Measurements from ENCODE around the gene ZNF267.
A peak's percentile ranks its signal among the peaks of the same experiment; 100 is the strongest.

Gene ZNF267

GRCh38 chr16:31869511-31870201, 4.0 kb upstream of the ZNF267 start (continued):
- TF ChIP-seq ZNF335 (tag by site-specific recombination; conservative IDR thresholded peaks at IDR 0.05) (peak; percentile 44; the same call in 1 of the 2 replicates), ZNF404 (tag by site-specific recombination; IDR thresholded peaks at IDR 0.05) (no peak), OVOL3 (tag by site-specific recombination; IDR thresholded peaks at IDR 0.05) (no peak), ZNF394 (tag by site-specific recombination; IDR thresholded peaks at IDR 0.05; ENCODE audit: borderline replicate concordance) (0 out of 2 replicates have a peak, but pooled peaks have one; percentile 13), ZNF341 (tag by site-specific recombination; IDR thresholded peaks at IDR 0.05; ENCODE audit: low read depth) (no peak), ZNF792 (tag by site-specific recombination; IDR thresholded peaks at IDR 0.05) (no peak)

- no peak for TF ChIP-seq KLF16 (tag by site-specific recombination; IDR thresholded peaks at IDR 0.05)
- TF ChIP-seq ZNF548 (tag by site-specific recombination; IDR thresholded peaks at IDR 0.05), result no peak
- TF ChIP-seq ZNF521 (tag by site-specific recombination; IDR thresholded peaks at IDR 0.05), result no peak
- no peak for TF ChIP-seq ZSCAN5A (tag by site-specific recombination; IDR thresholded peaks at IDR 0.05)
- H3K4me1 ChIP-seq (ENCODE audit: control insufficient read depth, insufficient read depth, low read length), result peaks cover 6% of the 10 kb centered on the region; the same call in 1 of the 2 replicates
- H3K4me3 ChIP-seq (ENCODE audit: low read depth, low read length), result no peak overlapping the region
- ChIA-PET CTCF (interaction anchor here (0.6 to 0.9 kb wide), 2 partner anchors 10 to 1272 kb away, joined by 3 read pairs; no protein-coding TSS in a partner anchor), POLR2A (no interaction called here)
- H3K36me3 ChIP-seq (ENCODE audit: control insufficient read depth in 2 of 2, insufficient read depth in 1 of 2, low read length in 2 of 2), result peaks cover 0 to 4% of the 10 kb centered on the region in 2 experiments; a peak in 1 of 3 replicates
- no peaks in the 10 kb centered on the region for H3K9me3 ChIP-seq (ENCODE audit: control insufficient read depth, insufficient read depth, low read depth, low read length)
- H3K27ac ChIP-seq (ENCODE audit: extremely low read depth, low read depth, low read length), result no peak overlapping the region
Measured at GRCh38 chr16:31870809-31871208, 2.8 kb upstream of the ZNF267 start.

DNA sequence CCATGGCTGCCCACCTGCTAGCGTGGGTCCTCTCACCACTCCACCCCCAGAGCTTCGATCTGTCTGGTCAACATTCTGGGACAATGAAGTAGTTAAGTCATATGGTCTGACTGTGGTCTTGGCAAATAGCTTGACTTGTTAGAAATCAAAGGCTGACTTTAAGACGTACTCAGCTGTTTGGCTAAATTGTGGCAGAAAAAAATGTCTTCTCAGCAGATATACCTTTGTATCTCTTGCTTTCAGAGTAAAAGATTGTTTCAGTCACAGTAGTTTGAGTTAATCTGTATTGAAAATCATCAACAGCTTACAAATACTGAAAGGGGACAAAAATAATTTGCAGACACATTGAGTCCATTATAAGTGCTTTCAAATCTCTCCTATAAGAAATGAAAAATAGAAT, 2.1 kb upstream of the ZNF267 start:
- CTCF ChIA-PET, result interaction anchor here (0.6 to 1.4 kb wide), 2 partner anchors 13 to 1273 kb away, joined by 3 read pairs; no protein-coding TSS in a partner anchor
- H3K9me3 ChIP-seq (ENCODE audit: control insufficient read depth, insufficient read depth, low read depth, low read length), result no peaks in the 10 kb centered on the region
- H3K4me3 ChIP-seq (ENCODE audit: low read depth, low read length), result no peak overlapping the region
- TF ChIP-seq ZNF571 (tag by site-specific recombination; IDR thresholded peaks at IDR 0.05) (no peak), ZNF560 (tag by site-specific recombination; IDR thresholded peaks at IDR 0.05; ENCODE audit: borderline replicate concordance) (no peak), ZNF76 (tag by site-specific recombination; IDR thresholded peaks at IDR 0.05; ENCODE audit: borderline replicate concordance, low read depth) (no peak), ZNF26 (tag by site-specific recombination; IDR thresholded peaks at IDR 0.05) (no peak), ZNF837 (tag by site-specific recombination; IDR thresholded peaks at IDR 0.05) (no peak), ZBTB8A (tag by site-specific recombination; IDR thresholded peaks at IDR 0.05) (no peak), GLIS1 (tag by site-specific recombination; IDR thresholded peaks at IDR 0.05) (no peak), HOXC10 (CRISPR knock-in tag; IDR thresholded peaks at IDR 0.05) (no peak), ZNF600 (tag by site-specific recombination; IDR thresholded peaks at IDR 0.05) (no peak), GLI2 (tag by site-specific recombination; IDR thresholded peaks at IDR 0.05; ENCODE audit: borderline replicate concordance, low read depth) (no peak), ZNF561 (tag by site-specific recombination; IDR thresholded peaks at IDR 0.05; ENCODE audit: borderline replicate concordance) (no peak), REPIN1 (tag by site-specific recombination; IDR thresholded peaks at IDR 0.05; ENCODE audit: low read depth) (no peak), ZBTB49 (tag by site-specific recombination; IDR thresholded peaks at IDR 0.05; ENCODE audit: low read depth) (no peak)
- TF ChIP-seq, protein P1, sequence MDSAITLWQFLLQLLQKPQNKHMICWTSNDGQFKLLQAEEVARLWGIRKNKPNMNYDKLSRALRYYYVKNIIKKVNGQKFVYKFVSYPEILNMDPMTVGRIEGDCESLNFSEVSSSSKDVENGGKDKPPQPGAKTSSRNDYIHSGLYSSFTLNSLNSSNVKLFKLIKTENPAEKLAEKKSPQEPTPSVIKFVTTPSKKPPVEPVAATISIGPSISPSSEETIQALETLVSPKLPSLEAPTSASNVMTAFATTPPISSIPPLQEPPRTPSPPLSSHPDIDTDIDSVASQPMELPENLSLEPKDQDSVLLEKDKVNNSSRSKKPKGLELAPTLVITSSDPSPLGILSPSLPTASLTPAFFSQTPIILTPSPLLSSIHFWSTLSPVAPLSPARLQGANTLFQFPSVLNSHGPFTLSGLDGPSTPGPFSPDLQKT (IDR thresholded peaks at IDR 0.05; ENCODE audit: borderline replicate concordance, low read depth, low read length), result no peak
- peaks cover 0 to 4% of the 10 kb centered on the region in 2 experiments; a peak in 2 of 3 replicates for H3K36me3 ChIP-seq (ENCODE audit: control insufficient read depth in 2 of 2, insufficient read depth in 1 of 2, low read length in 2 of 2)
- no peak overlapping the region for H3K27ac ChIP-seq (ENCODE audit: extremely low read depth, low read depth, low read length)
- peaks cover 11% of the 10 kb centered on the region for H3K4me1 ChIP-seq (ENCODE audit: control insufficient read depth, insufficient read depth, low read length)
- POLR2A ChIA-PET, result no interaction called here
